Epidermal melanocyte (primary cell): ENCODE results near the gene ATP6V0C.
A peak's percentile ranks its signal among the peaks of the same experiment; 100 is the strongest.

ENCODE experiments used
- DNase-seq: peaks from one replicate; pipeline ENCODE4 v3.0.0; 2011; ENCODE audit warnings: low spot score; ENCODE audit not compliant: insufficient read length

ATP6V0C gene

DNA sequence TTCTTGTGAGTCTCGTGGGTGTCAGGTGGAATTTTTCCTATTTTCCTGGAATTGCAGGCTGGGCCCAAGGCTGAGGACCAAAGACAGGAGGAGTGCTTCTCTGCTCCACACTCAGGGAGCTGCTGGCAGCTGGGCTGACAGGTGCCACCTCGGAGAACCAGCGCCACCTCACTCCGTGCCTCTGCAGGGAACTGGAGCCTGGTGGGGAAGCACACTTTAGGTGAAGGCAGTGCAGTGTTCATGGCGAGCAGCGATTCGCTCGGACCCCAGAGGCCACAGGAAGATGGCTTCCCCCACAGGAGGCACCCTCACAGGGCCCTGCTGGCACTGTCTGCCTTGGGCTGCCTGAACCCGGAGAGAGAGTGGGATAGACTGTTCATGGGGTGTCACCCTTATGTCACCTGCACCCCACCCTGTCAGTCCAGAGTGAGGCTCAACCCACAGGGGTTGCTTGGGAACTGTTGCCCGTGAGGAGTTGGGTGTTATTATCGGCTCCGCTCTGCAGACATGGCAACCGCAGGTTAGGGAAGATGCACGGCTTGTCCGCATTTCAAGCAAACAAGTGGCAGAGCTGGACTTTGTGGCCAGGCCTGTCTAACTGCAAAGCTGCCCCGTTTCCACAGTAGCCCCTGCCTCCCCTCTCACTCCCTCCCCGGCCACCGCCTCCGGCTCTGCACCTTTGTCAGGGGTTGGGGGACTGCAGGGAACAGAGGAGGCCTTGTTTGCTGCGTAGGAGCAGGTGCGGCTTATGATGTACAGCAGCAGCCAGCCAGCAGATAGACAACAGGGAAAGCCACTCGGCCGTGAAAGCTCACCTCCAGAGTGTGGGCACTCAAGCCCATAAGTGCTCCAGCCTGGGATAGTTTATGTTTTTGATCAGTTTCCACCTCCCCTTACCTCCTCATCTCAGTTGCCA lies 23.3 kb upstream of the ATP6V0C start:
- no peak for DNase-seq

DNA sequence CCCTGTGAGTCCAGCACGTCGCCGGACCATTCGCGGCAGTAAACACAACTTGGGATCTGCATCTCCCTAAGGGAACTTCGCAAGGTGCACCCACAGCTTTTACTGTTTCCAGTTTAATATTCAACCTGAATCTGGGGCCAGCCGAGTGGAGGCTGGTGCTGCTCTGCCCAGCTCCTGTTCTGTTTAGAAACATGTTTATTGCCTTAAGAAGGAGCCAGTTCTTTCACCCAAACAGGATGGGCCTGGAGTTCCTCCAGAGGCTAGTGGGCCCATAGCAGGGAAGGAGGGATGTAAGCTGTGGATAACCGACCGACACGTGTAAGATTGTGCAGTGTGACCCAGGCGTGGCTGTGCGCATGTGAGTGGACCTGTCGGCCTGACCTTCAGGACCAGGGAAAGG lies 21.5 kb upstream of the ATP6V0C start:
- no peak for DNase-seq

DNA sequence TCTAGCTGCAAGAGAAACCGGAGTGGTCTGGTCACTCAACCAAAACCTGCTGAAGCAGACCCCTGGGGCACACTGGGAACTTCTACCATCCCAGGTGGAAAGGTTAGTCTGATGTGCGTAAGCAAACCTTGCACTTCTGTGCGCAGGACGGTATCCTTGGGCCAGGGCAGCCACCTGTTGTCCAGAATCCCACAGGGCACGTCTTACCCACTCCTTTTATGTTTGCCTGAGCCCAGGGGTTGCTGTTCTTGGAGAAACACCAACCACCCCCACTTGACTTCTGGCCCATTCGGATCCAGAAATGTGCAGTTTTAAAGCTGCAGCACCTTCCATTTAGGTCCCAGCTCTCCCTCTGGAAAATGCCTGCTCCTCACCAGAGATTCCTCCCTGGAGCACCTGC lies 20.1 kb upstream of the ATP6V0C start:
- DNase-seq = no peak

DNA sequence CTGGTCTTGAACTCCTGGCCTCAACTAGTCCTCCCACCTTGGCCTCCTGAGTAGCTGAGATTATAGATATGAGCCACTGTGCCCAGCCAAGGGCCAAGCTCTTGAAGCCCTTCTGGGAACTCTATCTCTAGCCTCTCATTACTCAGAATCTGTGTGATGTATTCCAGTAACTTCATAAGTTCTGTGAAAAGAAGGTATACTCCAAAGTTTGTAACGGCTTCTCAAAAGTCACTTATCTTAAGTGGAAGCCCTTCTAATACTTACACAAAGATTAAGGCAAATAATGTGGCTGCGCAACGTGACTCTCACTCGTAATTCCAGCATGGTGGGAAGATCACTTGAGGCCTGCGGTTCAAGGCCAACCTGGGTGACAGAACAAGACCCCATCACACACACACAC lies 19.1 kb upstream of the ATP6V0C start:
- no peak for DNase-seq

DNA sequence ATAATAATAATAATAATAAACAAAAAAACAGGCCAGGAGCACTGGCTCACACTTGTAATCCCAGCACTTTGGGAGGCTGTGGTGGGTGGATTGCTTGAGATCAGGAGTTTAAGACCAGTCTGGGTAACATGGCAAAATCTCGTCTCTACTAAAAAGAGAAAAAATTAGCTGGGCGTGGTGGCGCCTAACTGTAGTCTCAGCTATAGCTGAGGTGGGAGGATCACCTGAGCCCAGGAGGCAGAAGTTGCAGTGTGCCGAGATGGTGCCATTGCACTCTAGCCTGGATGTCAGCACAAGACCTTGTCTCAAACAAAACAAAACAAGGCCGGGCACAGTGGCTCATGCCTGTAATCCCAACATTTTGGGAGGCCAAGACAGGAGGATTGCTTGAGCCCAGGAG lies 18.7 kb upstream of the ATP6V0C start:
- DNase-seq = no peak

DNA sequence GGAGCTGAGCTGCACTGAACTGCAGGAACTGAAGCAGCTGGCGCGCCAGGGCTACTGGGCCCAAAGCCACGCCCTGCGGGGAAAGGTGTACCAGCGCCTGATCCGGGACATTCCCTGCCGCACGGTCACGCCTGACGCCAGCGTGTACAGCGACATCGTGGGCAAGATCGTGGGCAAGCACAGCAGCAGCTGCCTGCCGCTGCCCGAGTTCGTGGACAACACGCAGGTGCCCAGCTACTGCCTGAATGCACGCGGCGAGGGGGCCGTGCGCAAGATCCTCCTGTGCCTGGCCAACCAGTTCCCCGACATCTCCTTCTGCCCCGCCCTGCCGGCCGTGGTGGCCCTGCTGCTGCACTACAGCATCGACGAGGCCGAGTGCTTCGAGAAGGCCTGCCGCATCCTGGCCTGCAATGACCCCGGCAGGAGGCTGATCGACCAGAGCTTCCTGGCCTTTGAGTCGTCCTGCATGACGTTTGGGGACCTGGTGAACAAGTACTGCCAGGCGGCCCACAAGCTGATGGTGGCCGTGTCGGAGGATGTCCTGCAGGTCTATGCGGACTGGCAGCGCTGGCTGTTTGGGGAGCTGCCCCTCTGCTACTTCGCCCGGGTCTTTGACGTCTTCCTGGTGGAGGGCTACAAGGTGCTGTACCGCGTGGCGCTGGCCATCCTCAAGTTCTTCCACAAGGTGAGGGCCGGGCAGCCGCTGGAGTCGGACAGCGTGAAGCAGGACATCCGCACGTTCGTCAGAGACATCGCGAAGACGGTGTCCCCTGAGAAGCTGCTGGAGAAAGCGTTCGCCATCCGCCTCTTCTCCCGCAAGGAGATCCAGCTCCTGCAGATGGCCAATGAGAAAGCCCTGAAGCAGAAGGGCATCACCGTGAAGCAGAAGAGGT lies 17.3 kb upstream of the ATP6V0C start:
- no peak for DNase-seq

DNA sequence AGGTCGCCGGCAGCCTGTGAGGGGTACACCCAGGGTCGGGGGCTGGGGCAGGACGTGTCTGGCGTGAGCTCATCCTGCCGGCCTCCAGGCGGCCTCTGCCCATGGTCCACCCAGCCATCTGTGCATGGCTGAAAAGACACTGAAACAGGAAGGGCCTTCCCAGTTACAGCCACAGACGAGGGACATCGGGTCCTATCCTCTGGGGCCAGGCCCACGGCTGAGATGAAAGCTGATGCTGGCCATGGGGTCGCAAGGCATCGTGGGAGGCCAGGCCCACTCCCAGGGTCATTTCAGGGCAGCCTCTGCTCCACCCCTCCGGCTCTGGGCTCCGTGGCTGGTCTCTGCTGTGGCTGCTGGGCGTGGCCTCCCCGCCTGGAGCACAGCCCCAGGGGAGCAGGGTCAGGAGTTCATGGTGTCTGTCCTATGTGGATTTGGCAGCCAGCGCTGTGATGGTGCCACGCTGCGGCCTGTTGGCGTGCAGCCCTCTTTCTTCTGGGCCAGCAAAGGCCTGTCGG lies 16.6 kb upstream of the ATP6V0C start:
- no peak for DNase-seq

DNA sequence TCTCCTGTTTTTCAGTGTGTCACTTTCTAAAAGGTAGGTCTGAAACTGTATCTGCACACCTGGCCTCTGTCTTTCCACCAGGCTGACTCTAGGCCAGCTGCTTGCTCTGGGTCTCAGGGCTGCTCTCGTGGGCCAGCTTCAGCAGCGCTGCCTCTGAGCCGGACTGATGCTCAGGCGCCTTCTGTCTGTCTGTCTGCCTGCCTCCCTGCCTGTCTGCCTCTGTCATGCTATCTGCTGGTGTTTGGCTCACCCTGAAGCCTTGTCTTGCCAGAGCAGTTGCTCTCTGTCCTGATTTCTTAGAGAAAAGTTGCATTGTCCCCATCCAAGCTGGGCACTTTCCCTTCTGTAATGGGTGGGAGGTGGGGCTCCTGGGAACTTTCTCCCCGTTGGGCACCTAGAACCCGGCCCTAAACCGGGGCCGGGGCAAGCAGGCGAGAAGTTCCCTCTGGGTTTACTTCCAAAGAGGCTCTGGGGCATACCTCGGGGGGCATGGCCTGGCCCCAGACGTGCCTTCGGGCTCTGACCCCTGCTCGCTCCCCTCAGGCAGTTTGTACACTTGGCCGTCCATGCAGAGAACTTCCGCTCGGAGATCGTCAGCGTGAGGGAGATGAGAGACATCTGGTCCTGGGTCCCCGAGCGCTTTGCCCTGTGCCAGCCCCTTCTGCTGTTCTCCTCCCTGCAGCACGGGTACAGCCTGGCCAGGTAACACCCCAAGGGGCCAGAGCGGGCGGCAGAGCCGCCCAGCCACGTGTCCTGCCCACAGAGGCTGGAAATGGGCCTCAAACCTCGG lies 15.9 kb upstream of the ATP6V0C start:
- no peak for DNase-seq

DNA sequence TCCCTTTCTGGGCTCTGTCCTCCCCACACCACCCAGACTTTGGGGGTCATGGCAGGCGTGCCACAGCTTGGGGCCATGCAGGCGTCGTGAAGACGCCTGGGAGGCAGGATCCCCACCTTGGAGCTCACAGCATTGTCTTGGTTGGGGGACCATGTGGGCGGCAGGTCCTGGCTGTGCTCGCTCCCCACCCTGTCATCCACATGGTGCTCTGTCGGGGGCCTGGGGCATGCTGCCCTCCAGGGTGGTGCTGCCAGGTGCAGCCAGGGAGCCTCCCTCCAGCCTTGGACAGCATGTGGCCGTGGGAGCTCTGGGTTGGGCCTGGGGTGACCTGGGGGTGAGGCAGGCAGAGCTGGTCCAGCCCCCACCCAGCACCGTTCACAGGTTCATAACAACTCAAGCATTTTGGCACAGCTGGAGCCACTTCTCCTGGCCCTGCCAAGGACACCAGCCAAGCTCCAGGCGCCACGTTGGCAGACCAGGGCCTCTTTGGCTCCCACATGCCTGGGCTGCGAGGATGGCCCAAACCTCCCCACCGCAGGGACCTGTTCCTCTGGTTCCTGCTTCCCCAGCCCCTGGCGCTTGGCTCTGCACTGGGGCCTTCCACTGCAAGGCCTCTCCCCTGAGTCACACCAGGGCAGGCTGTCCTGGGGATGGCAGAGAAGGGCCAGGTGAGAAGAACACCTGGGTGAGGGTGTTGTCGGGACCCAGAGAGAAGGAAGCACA lies 15.1 kb upstream of the ATP6V0C start:
- no peak for DNase-seq

DNA sequence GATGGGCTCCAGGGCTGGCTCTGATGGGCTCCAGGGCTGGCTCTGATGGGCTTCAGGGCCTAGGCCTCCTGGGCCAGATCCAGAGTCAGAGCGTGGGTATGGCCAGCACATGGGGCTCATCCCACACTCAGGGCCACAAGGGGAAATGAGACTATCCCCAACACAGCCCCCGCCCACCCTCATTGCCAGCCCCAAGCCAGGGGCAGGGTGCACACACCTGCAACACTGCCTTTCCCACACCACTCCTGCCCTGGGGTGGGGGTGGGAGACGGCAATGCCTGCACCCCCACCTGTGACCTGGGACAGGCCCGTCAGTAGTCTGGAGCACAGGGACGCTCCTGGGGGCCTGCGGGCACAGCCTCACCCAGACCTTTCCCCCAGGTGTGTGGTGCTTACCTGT lies 14.3 kb upstream of the ATP6V0C start:
- no peak for DNase-seq

DNA sequence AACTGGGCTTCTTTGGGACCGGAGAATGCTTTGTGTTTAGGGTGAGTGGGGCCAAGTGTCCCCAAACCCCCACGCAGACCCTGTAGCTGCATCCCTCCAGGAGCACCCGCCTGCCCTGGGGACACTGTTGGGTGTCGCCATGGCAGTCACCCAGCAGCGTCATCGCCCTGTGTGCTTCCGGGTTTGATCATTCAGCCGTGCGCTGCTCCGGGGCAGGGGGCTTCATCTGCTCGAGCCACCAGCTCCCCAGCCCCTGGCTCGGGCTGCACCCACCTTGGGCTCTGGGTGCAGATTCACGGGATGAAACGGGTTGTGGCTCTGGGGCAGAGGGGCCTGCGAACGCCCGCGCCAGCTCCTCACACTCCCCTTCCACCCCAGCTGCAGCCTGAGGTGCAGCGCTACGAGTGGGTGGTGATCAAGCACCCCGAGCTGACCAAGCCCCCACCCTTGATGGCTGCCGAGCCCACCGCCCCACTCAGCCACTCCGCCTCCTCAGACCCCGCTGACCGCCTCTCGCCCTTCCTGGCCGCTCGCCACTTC lies 13.8 kb upstream of the ATP6V0C start:
- DNase-seq = no peak

DNA sequence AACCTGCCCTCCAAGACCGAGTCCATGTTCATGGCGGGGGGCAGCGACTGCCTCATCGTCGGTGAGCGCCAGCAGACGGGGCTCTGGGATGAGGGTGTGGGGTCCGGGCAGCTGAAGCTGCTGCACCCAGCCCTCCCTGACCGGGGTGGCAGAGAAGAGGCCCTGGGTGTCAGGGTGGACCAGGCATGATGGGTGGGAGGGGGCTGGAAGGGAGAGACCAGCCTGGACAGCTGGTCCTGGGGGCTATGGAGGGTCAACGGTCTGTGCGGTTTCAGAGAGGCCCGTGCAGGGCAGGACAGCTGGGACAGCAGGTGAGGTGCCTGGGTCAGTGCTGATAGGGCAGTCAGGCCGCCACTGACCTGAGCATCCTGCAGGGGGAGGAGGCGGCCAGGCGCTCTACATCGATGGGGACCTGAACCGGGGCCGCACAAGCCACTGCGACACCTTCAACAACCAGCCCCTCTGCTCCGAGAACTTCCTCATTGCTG lies 13.3 kb upstream of the ATP6V0C start:
- no peak for DNase-seq

DNA sequence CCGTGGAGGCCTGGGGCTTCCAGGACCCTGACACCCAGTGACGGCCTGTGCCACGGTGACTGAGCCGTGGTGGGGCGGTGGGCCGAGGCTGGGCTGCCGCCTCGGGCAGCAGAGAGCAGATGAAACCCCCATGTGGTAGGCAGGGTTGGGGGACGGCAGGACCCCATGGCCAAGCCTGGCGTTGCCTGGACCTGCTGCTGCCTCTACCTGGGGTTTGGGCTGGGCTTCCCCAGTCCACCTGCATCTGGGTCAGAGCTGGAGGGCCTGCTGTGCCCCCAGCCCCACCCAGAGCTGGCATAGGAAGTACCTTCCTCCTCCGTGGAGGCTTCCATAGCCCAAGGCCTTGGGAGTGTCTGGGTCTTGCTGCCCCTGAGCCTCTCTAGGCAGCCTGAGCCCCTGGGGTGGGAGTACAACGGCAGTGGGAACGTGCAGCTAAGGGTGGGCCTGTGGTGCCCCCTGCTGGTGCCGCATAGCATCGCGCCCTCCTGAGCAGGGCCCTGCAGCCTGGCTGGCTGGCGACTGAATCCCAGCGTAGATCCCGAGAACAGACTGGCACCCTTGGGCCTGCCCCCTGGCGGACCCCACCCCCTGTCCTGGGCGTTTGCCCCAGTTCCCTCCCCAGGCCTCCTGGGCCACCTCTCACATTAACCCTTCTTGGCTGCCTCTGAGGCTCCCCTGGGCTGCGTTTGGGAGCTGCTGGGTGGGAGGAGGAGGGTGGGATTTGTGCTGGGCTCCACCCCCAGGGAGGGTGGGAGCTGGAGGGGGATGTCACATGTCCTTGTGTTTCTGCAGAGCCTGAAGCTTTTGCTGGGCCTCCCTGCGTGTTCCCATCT lies 12.6 kb upstream of the ATP6V0C start:
- DNase-seq = peak; percentile 84

DNA sequence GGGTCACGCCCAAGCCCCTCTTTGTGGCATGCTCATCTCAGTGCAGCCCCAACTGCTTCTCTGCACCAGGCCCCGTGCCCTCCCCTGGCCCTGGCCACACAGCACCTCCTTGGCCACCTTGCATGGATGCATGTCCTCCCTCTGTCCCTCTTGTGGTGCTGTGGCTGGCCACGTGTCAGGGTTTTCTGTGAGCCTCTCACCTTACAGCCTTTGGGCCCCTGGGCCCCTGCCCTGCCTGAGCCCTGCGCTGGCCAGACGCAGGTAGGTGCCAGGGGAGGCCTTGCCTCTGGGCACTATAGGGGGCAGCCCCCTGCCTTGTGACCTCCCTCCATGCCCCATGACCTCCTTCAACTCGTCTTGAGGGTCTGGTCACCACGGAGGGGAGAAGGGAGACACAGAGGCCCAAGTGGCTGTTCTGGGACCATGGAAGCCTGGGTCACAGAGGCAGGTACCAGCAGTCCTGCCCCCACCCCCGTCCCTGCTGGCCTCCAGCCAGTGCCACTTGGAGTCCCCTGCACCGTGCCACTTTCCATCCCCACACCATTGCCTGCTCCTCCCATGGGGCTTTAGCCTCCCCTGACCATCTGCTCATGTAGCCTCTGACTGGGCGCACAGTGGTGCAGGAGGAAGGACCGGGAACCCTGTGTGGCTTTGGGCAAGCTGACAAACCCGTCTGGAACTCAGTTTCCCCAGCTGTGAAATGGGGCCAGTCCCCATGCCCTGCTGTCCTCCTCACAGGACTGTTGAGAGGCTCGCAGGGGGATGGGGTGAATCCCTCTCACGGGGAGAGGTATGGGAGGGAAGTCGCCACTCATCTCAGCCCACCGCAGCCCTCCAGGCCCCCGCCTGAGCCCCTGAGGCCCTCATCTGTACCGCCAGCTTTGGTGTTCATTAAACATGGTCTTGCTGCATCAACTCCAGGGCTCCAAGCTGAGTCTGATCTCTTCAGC lies 11.5 kb upstream of the ATP6V0C start:
- no peak for DNase-seq

DNA sequence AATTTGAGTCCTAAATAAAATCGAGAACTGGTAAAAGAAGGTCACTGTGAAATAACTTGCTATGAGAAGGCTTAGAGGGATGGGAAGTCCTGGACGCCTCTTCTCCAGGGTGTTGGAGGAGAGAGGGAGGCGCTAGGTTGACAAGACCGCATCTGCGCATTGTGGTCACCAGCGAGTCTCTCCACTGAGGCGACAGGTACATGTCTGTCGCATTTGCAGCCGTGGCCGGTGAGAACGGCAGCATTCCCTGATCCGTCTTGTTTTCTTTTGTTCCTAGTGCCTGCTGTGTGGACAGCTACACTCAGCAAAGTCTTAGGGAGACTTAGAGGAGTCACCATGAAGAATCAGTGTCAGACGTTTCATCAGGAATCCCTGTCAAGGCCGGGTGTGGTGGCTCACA lies 8.1 kb upstream of the ATP6V0C start:
- DNase-seq = no peak

DNA sequence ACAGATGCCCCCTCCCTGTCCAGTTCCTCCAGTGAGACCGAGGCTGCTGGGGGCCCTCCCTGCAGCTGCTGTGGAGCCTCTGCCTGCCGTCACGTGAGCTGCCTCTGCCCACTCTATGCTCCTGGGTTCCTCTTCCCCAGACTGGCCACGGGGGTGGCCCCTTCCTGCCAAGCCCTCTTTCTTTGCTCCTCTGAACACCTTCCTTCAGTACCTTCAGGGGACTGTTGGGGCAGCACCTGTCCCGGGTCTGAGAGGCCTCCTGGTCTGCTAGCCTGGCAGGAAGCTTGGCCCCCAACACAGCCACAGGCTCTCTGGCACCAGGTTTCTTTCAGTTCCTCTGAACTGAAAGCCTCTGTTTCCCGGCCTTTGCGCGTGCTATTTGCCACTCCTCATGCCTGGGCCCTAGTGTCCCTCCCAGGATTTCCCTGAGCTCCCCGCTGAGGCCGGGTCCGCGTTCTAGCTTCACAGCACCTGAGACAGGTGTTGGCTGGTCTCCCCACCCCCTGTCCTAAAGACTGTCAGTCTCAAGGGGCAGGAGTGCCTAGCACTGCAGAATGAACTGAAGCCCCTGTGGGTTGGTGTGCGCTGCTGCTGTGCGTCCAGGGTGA lies 6.6 kb upstream of the ATP6V0C start:
- no peak for DNase-seq

DNA sequence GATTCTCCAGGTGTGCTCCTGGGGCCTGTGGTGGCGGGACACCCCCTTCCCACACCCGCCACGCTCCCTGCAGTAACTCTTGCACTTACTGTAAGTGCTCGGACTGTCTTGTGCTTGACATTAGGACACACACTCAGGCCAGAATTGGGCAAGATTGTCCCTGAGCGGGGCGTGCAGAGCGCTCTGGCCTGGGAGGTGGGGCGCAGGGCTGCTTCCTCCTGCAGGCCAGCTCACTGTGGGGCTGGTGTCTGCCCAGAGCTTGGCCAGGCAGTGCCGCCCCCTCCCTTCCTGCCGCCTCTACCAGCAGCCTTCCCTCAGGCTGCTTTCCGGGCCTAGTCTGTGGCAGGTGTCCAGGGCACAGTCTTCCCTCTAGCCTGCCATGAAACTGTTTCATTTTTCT lies 6.1 kb upstream of the ATP6V0C start:
- no peak for DNase-seq
